ENCODE results near the gene MPZ.

MPZ gene

GRCh38 chr1:161314201-161314981 is 4.6 kb upstream of the MPZ start, which contains the start of gene SDHC:
TSS of gene SDHC (plus strand) at chr1:161314381. CDS start at chr1:161314406, 25 bp downstream.
- DNase-seq (ENCODE audit: low spot score) = peak; percentile 88
- ChIA-PET CTCF (interaction anchor here (0.5 to 1.6 kb wide), 5 partner anchors 11 to 87 kb away, joined by 3 to 6 read pairs (median 4); no protein-coding TSS in a partner anchor), POLR2A (ENCODE audit: low non-redundant PET) (no interaction called here)
- TF ChIP-seq CTCF (conservative IDR thresholded peaks at IDR 0.05; ENCODE audit: low read depth) = peak; percentile 42
- peak within 1 kb of the TSS; percentile 86 for H3K27ac ChIP-seq

GRCh38 chr1:161313554-161314200 is 3.9 kb upstream of the MPZ start:
- no peak for DNase-seq (ENCODE audit: low spot score)
- no peak for TF ChIP-seq CTCF (conservative IDR thresholded peaks at IDR 0.05; ENCODE audit: low read depth)
- peak overlapping the region; percentile 86 for H3K27ac ChIP-seq
- ChIA-PET POLR2A (ENCODE audit: low non-redundant PET) (interaction anchor here (0.6 kb wide), 1 partner anchor 17 kb away, joined by 10 read pairs; no protein-coding TSS in a partner anchor), CTCF (interaction anchor here (0.6 to 1.6 kb wide), 3 partner anchors 24 to 1191 kb away, joined by 3 to 6 read pairs (median 4); no protein-coding TSS in a partner anchor)

DNA sequence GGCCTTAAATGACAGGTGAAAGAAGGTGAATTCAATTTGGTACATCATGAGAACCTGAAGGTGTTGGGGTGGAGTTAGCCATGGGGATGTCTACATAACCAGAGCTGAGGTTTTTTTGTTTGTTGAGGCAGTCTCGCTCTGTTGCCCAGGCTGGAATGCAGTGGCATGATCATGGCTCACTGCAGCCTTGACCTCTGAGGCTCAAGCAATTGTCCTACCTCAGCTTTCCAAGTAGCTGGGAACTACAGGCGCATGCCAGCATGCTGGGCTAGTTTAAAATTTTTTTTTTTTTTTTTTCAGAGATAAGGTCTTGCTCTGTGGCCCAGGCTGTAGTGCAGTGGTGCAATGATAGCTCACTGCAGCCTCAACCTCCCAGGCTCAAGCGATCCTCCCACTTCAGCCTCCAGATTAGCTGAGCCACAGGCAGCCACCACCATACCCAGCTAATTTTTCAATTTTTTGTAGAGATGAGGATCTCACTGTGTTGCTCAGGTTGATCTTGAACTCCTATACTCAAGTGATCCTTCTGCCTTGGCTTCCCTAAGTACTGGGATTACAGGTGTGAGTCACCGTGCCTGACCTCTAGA is 1.9 kb upstream of the MPZ start:
- no peak for DNase-seq (ENCODE audit: low spot score)
- CTCF ChIA-PET = no interaction called here
- POLR2A ChIA-PET (ENCODE audit: low non-redundant PET) = no interaction called here
- no peak overlapping the region for H3K27ac ChIP-seq
- TF ChIP-seq CTCF (conservative IDR thresholded peaks at IDR 0.05; ENCODE audit: low read depth) = no peak

GRCh38 chr1:161307892-161308638 is 1.7 kb downstream of the MPZ start:
- TF ChIP-seq CTCF (conservative IDR thresholded peaks at IDR 0.05; ENCODE audit: low read depth) = no peak
- CTCF ChIA-PET = interaction anchor here (0.6 kb wide), 1 partner anchor 285 kb away, joined by 3 read pairs; no protein-coding TSS in a partner anchor
- no peak overlapping the region for H3K27ac ChIP-seq

GRCh38 chr1:161307230-161307768 is 2.5 kb downstream of the MPZ start:
- H3K27ac ChIP-seq = no peak overlapping the region
- CTCF ChIA-PET = interaction anchor here (0.6 kb wide), 1 partner anchor 285 kb away, joined by 3 read pairs; no protein-coding TSS in a partner anchor
- no peak for DNase-seq (ENCODE audit: low spot score)
- TF ChIP-seq CTCF (conservative IDR thresholded peaks at IDR 0.05; ENCODE audit: low read depth) = no peak
- POLR2A ChIA-PET (ENCODE audit: low non-redundant PET) = no interaction called here

More at GRCh38 chr1:161307892-161308638, 1.7 kb downstream of the MPZ start:
- DNase-seq (ENCODE audit: low spot score) = no peak
- POLR2A ChIA-PET (ENCODE audit: low non-redundant PET) = no interaction called here
